ENCODE results near the gene HSDL2. TPM values are rescaled to one million over a fixed set of nuclear protein-coding genes. Genes with fewer than 3 reads are reported as not detected.
A peak's percentile ranks its signal among the peaks of the same experiment; 100 is the strongest.
"Not testable (repeated sequence)": the region's sequence is repeated elsewhere in the genome, so short reads cannot be mapped to it uniquely, and the experiment has no call there.

Gene HSDL2
- total RNA-seq, 2 experiments from 2014 or later = 24.7 to 30.9 TPM

DNA sequence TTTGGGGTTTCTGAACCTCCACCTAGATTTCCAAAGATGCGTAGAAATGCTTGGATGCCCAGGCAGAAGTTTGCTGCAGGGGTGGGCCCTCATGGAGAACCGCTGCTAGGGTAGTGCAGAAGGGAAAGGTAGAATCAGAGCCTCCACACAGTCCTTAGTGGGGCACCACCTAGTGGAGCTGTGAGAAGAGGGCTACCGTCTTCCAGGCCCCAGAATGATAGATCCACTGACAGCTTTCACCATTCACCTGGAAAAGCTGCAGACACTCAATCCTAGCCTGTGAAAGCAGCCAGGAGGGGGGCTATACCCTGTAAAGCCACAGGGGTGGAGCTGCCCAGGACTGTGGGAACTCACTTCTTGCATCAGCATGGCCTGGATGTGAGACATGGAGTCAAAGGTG is 13.3 kb upstream of the HSDL2 start:
- Mint-ChIP-seq H3K27me3 (peaks cover 6% of the 10 kb centered on the region), H3K36me3 (ENCODE audit: low read depth) (peaks cover 4% of the 10 kb centered on the region), H3K9me3 (ENCODE audit: low read depth) (peaks cover 25% of the 10 kb centered on the region), H3K4me3 (no peak overlapping the region), H3K27ac (no peak overlapping the region), H3K4me1 (no peaks in the 10 kb centered on the region)
- CTCF ChIA-PET = interaction anchor here (0.9 to 1.8 kb wide), 5 partner anchors 13 to 608 kb away, joined by 3 to 6 read pairs (median 3); no protein-coding TSS in a partner anchor
- POLR2A ChIA-PET = interaction anchor here (0.6 kb wide), 1 partner anchor 605 kb away, joined by 6 read pairs; no protein-coding TSS in a partner anchor
- intact Hi-C loops (cut with DNase I, micrococcal nuclease) = no loop called here
- ATAC-seq = no peak
- DNase-seq = no peak

DNA sequence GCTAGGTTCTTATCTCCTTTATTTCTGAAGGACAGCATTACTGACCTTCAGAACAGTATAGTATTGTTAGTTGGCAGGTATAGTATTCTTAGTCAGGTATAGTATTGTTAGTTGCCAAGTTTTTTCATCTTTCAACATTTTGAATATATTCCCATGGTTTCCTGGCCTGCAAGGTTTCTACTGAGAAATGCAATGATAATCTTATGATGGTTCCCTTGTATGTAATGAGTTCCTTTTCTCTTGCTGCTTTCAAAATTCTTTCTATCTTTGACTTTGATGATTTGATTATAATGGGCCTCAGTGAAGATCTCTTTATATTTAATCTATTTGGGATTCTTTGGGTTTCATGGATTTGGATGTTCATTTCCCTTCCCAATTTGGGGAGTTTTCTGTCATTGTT is 12.4 kb upstream of the HSDL2 start:
- Mint-ChIP-seq H3K4me3 (no peak overlapping the region), H3K4me1 (no peaks in the 10 kb centered on the region), H3K27me3 (peaks cover 6% of the 10 kb centered on the region), H3K27ac (no peak overlapping the region), H3K36me3 (ENCODE audit: low read depth) (peaks cover 4% of the 10 kb centered on the region), H3K9me3 (ENCODE audit: low read depth) (peaks cover 25% of the 10 kb centered on the region)
- ChIA-PET CTCF (interaction anchor here (0.9 to 1.8 kb wide), 4 partner anchors 12 to 609 kb away, joined by 3 to 6 read pairs (median 4); no protein-coding TSS in a partner anchor), POLR2A (interaction anchor here (0.6 kb wide), 2 partner anchors 288 to 605 kb away, joined by 3 to 6 read pairs; no protein-coding TSS in a partner anchor)
- DNase-seq (no peak), ATAC-seq (no peak)
- intact Hi-C loops (cut with DNase I, micrococcal nuclease) = no loop called here

DNA sequence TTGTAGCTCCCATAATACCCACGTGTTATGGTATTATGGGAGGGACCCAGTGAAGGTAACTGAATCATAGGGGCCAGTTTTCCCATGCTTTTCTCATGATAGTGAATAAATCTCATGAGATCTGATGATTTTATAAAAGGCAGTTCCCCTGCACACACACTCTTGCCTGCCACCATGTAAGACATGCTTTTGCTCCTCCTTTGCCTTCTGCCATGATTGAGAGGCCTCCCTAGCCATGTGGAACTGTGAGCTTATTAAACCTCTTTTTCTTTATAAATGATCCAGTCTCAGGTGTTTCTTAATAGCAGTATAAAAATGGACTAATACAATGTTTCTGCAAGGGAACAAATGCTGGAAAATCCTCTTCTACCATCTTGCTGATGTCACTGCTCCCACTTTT is 10.1 kb upstream of the HSDL2 start:
- peaks cover 25% of the 10 kb centered on the region for H3K9me3 Mint-ChIP-seq (ENCODE audit: low read depth)
- ChIA-PET POLR2A (no interaction called here), CTCF (interaction anchor here (0.6 to 2.1 kb wide), 3 partner anchors 9 to 399 kb away, joined by 3 to 8 read pairs (median 6); no protein-coding TSS in a partner anchor)
- no peak overlapping the region for H3K27ac Mint-ChIP-seq
- ATAC-seq (no peak), DNase-seq (no peak)
- no peaks in the 10 kb centered on the region for H3K4me1 Mint-ChIP-seq
- intact Hi-C loops (cut with DNase I, micrococcal nuclease) = loop anchor here in 1 of 2 experiments (10.0 kb wide), 1 partner anchor 345 kb away; the partner anchor contains the start of gene INIP
- H3K36me3 Mint-ChIP-seq (ENCODE audit: low read depth) = peaks cover 4% of the 10 kb centered on the region
- H3K4me3 Mint-ChIP-seq = no peak overlapping the region
- peaks cover 4% of the 10 kb centered on the region for H3K27me3 Mint-ChIP-seq

DNA sequence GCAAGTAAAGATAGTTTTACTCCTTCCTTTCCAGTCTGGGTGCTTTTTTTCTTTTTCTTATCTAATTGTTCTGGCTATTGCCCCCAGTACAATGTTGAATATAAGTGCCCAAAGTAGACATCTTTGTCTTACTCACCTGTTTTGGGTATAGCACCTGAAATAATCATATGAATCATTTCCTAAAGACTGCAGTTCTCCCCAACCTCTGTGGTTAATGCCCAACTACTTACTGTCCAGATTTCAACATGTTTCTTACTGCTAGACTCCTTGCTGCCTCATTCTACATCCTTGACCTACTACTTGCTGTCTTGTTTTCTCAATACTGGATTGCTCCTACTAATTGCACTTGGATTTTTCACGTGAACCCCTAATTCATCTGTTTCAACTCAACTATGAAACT is 8.8 kb upstream of the HSDL2 start:
- POLR2A ChIA-PET = interaction anchor here (0.5 kb wide), 1 partner anchor 620 kb away, joined by 4 read pairs; no protein-coding TSS in a partner anchor
- ATAC-seq = no peak
- Mint-ChIP-seq H3K9me3 (ENCODE audit: low read depth) (peaks cover 18% of the 10 kb centered on the region), H3K4me1 (no peaks in the 10 kb centered on the region), H3K27me3 (no peaks in the 10 kb centered on the region), H3K27ac (no peak overlapping the region), H3K4me3 (no peak overlapping the region), H3K36me3 (ENCODE audit: low read depth) (no peaks in the 10 kb centered on the region)
- no peak for DNase-seq
- intact Hi-C loops (cut with DNase I, micrococcal nuclease) = loop anchor here in 1 of 2 experiments (10.0 kb wide), 1 partner anchor 344 kb away; the partner anchor contains the start of gene INIP
- CTCF ChIA-PET = interaction anchor here (2.1 kb wide), 1 partner anchor 10 kb away, joined by 6 read pairs; no protein-coding TSS in a partner anchor

DNA sequence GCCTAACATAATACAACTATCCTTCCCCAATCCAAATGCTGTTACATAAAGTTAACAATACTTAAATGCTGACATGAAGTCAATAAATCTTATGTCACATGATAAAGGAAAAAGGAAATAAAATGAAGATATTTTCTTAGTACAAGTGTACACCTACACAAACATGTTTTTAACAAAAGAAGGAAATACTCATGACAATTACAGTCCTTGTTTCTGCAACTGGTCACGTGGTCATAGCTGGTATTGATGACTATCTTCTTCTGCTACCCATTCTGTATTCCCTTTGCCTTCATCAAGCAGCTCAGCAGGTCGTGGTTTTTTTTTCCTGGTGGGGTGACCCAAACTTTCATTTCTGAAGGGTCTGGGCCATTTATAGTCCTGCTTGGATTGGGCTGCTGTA is 6.2 kb upstream of the HSDL2 start:
- POLR2A ChIA-PET; ATAC-seq; DNase-seq; H3K27me3 Mint-ChIP-seq; H3K27ac Mint-ChIP-seq; H3K36me3 Mint-ChIP-seq (ENCODE audit: low read depth); H3K4me3 Mint-ChIP-seq: not testable (repeated sequence)
- Mint-ChIP-seq H3K9me3 (ENCODE audit: low read depth) (peaks cover 12% of the 10 kb centered on the region), H3K4me1 (peaks cover 21% of the 10 kb centered on the region)
- CTCF ChIA-PET = interaction anchor here (0.6 to 2.3 kb wide), 2 partner anchors 13 to 482 kb away, joined by 3 to 7 read pairs; no protein-coding TSS in a partner anchor
- intact Hi-C loops (cut with DNase I, micrococcal nuclease) = loop anchor here in 1 of 2 experiments (10.0 kb wide), 1 partner anchor 341 kb away; the partner anchor contains the start of gene INIP

DNA sequence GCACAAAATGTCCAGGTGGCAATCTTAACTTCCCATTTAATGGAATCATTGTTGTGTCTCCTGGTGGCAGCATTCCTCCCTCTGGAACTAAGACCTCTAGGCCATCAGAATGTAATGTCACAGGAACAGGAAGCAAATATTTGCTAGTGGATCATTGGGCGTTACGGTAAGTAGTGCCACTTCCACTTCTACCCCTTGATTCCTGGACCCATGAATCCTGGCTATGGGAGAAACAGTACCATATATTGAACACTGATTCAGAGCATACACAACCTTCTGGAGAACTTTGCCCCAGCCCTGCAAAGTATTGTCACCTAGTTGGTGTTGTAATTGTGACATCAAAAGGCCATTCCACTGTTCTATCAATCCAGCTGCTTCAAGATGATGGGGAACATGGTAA is 5.7 kb upstream of the HSDL2 start:
- intact Hi-C loops (cut with DNase I, micrococcal nuclease) = loop anchor here in 1 of 2 experiments (10.0 kb wide), 1 partner anchor 341 kb away; the partner anchor contains the start of gene INIP

DNA sequence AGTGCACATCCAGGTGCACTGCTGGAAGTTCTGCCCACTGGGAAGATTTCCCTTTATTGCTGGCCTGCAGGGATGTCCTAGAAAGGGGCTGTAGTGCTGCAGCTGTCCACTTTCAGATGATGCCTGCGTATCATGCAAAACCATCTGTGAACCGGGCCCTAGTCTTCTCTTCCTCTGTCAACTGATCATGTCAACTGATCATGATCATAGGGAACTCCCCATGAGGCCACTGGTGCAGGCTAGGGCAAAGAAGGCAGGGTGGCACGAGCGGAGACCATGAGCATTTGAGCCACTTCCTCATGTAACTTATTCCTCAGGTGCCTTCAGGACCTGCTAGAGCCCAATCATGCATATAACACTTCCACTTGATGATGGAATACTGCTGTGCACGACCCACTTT is 4.5 kb upstream of the HSDL2 start:
- H3K4me1 Mint-ChIP-seq = peaks cover 26% of the 10 kb centered on the region
- ATAC-seq = no peak

More for the DNA sequence above, 5.7 kb upstream of the HSDL2 start:
- CTCF ChIA-PET; H3K27me3 Mint-ChIP-seq; H3K27ac Mint-ChIP-seq; DNase-seq; H3K36me3 Mint-ChIP-seq (ENCODE audit: low read depth); H3K4me3 Mint-ChIP-seq; ATAC-seq; POLR2A ChIA-PET: not testable (repeated sequence)
- Mint-ChIP-seq H3K4me1 (peaks cover 26% of the 10 kb centered on the region), H3K9me3 (ENCODE audit: low read depth) (peaks cover 12% of the 10 kb centered on the region)

DNA sequence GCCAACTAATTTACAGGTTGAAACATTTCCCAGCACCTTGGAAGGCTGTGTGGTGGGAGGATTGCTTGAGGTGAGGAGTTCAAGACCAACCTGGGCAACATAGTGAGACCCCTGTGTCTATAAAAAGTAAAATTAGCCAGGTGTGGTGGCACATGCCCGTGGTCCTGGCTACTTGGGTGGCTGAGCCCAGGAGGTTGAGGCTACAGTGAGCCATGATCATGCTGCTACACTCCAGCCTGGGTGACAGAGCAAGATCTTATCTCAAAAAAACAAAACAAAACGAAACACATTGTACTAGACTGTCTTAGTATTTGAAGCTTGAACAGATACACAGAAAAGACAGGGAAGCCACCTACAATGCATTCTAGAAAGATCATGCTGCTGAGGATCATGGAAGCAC is 2.8 kb upstream of the HSDL2 start:
- POLR2A ChIA-PET = no interaction called here
- Mint-ChIP-seq H3K9me3 (ENCODE audit: low read depth) (no peaks in the 10 kb centered on the region), H3K27ac (no peak overlapping the region), H3K36me3 (ENCODE audit: low read depth) (no peaks in the 10 kb centered on the region), H3K4me3 (no peak overlapping the region), H3K27me3 (no peaks in the 10 kb centered on the region), H3K4me1 (peaks cover 38% of the 10 kb centered on the region)
- CTCF ChIA-PET = interaction anchor here (0.7 to 1.0 kb wide), 2 partner anchors 12 to 17 kb away, joined by 3 read pairs; no protein-coding TSS in a partner anchor
- intact Hi-C loops (cut with DNase I, micrococcal nuclease) = loop anchor here in 1 of 2 experiments (10.0 kb wide), 1 partner anchor 338 kb away; the partner anchor contains the start of gene INIP
- ATAC-seq = no peak
- no peak for DNase-seq

More for the DNA sequence above, 4.5 kb upstream of the HSDL2 start:
- ChIA-PET CTCF (no interaction called here), POLR2A (no interaction called here)
- intact Hi-C loops (cut with DNase I, micrococcal nuclease) = loop anchor here in 1 of 2 experiments (10.0 kb wide), 1 partner anchor 339 kb away; the partner anchor contains the start of gene INIP
- no peak overlapping the region for H3K4me3 Mint-ChIP-seq
- H3K36me3 Mint-ChIP-seq (ENCODE audit: low read depth) = no peaks in the 10 kb centered on the region
- peaks cover 3% of the 10 kb centered on the region for H3K9me3 Mint-ChIP-seq (ENCODE audit: low read depth)
- no peaks in the 10 kb centered on the region for H3K27me3 Mint-ChIP-seq
- no peak overlapping the region for H3K27ac Mint-ChIP-seq
- DNase-seq = no peak

DNA sequence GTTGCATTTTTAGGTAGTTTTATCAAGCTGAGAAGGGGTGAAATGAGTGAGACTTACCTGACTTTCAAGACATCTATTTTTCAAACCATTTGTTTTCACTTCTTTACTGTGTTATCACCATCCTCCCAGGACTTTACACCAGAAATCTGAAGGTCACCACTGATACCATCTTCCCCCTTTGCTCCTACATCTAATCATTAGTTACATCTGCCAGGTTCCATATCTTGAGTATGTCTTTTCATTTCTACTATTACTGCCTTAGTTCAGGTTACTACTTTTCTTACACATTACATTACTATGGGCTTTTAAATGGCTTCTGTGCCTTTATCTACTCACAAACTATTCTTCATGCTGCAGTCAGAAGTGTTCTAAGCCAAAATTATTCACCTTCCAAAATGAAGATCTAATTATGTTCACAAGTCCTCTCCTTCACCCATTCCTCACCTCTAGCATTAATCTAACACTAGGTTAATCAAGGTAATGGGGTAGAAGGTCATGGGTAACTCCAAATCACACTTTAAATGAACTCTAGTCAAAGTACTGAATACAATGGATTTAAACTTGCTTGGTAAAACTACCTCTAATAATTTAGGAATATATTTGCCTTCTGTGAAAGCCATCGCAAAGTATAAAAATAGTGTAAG is 2.1 kb upstream of the HSDL2 start:
- DNase-seq (no peak), ATAC-seq (no peak)
- intact Hi-C loops (cut with DNase I, micrococcal nuclease) = loop anchor here (2.0 to 10.0 kb wide), 4 partner anchors 17 to 461 kb away; partner anchors contain the start of genes INIP (in 1 of the 2) and SNX30 (in 1 of the 2)
- CTCF ChIA-PET = interaction anchor here (0.7 to 2.7 kb wide), 5 partner anchors 12 to 342 kb away, joined by 3 to 16 read pairs (median 3); no protein-coding TSS in a partner anchor
- H3K27me3 Mint-ChIP-seq = no peaks in the 10 kb centered on the region
- H3K4me3 Mint-ChIP-seq = peak overlapping the region; percentile 98
- no peaks in the 10 kb centered on the region for H3K36me3 Mint-ChIP-seq (ENCODE audit: low read depth)
- POLR2A ChIA-PET = no interaction called here
- no peak overlapping the region for H3K27ac Mint-ChIP-seq
- H3K4me1 Mint-ChIP-seq = peaks cover 40% of the 10 kb centered on the region
- H3K9me3 Mint-ChIP-seq (ENCODE audit: low read depth) = no peaks in the 10 kb centered on the region

DNA sequence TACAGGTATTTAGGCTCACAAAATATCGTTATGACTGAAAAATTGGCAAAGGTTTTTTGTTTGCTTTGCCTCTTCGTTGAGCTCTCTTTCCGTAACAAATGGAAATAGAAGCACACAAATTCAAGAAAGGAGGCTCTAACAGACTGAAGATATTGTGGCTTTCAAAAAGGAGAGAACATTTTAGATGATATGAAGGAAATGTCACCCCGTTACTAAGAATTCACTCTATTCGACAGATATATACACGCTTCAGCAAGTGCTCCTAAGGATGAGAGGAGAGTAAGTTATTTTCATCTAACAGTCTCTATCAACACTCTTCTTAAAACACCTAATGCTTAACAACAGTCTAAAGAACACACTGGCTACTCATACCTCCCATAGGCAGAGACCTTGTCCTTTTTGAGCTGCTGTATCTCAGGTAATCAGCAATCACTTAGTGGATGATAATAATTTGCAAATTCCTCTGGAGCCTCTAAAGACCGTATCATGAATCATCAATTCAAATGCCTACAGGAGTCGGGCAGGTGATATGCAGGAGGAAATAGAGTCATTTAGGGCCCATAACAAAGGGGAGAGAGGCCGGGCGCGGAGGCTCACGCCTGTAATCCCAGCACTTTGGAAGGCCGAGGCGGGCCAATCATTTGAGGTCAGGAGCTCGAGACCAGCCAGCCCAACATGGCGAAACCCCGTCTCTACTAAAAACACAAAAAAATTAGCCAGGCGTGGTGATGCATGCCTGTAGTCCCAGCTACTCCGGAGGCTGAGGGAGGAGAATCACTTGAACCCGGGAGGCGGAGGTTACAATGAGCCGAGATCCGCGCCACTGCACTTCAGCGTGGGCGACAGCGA is 1.4 kb upstream of the HSDL2 start:
- ChIA-PET CTCF (interaction anchor here (0.6 to 2.7 kb wide), 13 partner anchors 11 to 1012 kb away, joined by 3 to 16 read pairs (median 3); partner anchors contain the start of genes INIP and PTBP3), POLR2A (interaction anchor here (0.7 to 1.8 kb wide), 8 partner anchors 45 to 463 kb away, joined by 3 to 7 read pairs (median 4); partner anchors contain the start of genes KIAA1958 and PTBP3)
- intact Hi-C loops (cut with DNase I, micrococcal nuclease) = loop anchor here (1.0 to 10.0 kb wide), 12 partner anchors 17 to 747 kb away; partner anchors contain the start of genes INIP (in 2 of the 2), DNAJC25 (in 1 of the 2), PTBP3 (in 1 of the 2) and SNX30 (in 1 of the 2)
- Mint-ChIP-seq H3K4me1 (peaks cover 42% of the 10 kb centered on the region), H3K27ac (peak overlapping the region; percentile 100), H3K36me3 (ENCODE audit: low read depth) (no peaks in the 10 kb centered on the region), H3K27me3 (no peaks in the 10 kb centered on the region), H3K4me3 (peak overlapping the region; percentile 98), H3K9me3 (ENCODE audit: low read depth) (no peaks in the 10 kb centered on the region)
- ATAC-seq (peak; percentile 4), DNase-seq (peak; percentile 62)
